ENCODE measurements around the gene OMD.

DNA sequence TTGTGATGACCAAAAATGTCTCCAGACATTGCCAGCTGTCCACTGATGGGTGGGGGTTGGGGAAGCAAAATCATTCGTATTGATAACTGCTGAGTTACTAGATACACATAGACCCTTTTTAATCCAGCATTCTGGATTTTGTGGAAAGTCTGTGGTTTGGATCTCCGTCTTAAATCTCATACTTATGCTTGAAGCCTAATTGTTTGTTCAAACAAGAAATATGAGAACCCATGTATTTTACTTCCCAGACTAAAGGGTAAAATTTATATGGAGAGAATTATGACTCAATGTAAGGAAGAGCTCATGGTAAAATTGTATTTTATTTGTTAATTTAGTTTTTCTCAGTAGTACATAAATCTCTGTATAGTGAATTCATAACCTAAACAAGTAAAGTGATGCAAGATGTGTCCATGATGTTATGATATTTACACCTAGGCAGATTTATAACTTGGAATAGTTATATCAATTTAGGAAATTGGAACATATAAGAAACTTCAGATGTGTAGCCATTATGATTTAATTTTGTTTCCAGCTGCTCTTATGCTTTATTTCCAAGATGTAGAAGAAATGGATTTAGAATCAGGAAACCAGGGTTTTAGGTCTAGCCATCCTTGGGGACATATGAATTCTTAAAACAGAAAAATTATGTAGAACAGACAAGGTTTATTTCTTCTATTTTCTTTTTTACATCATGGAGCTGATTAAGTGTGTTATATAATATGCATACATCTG is 15.4 kb downstream of the OMD start:
- no peak for TF ChIP-seq POLR2A (IDR thresholded peaks at IDR 0.05)
- TF ChIP-seq, protein P1, sequence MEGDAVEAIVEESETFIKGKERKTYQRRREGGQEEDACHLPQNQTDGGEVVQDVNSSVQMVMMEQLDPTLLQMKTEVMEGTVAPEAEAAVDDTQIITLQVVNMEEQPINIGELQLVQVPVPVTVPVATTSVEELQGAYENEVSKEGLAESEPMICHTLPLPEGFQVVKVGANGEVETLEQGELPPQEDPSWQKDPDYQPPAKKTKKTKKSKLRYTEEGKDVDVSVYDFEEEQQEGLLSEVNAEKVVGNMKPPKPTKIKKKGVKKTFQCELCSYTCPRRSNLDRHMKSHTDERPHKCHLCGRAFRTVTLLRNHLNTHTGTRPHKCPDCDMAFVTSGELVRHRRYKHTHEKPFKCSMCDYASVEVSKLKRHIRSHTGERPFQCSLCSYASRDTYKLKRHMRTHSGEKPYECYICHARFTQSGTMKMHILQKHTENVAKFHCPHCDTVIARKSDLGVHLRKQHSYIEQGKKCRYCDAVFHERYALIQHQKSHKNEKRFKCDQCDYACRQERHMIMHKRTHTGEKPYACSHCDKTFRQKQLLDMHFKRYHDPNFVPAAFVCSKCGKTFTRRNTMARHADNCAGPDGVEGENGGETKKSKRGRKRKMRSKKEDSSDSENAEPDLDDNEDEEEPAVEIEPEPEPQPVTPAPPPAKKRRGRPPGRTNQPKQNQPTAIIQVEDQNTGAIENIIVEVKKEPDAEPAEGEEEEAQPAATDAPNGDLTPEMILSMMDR (IDR thresholded peaks at IDR 0.05), result no peak
- no peak for TF ChIP-seq EP300 (IDR thresholded peaks at IDR 0.05)

Measured in upper lobe of left lung (tissue), 4 donors.